GM18517 (cell line): ENCODE data around the gene EPC1.
"Not testable (repeated sequence)": the region's sequence is repeated elsewhere in the genome, so short reads cannot be mapped to it uniquely, and the experiment has no call there.

Experiments
- ATAC-seq: cut with Tn5 transposase; IDR thresholded peaks from one replicate; pipeline ENCODE4 v1.9.1; 2021; ENCODE audit warnings: mild to moderate bottlenecking, moderate library complexity; ENCODE audit not compliant: unreplicated experiment

Gene EPC1, protein sequence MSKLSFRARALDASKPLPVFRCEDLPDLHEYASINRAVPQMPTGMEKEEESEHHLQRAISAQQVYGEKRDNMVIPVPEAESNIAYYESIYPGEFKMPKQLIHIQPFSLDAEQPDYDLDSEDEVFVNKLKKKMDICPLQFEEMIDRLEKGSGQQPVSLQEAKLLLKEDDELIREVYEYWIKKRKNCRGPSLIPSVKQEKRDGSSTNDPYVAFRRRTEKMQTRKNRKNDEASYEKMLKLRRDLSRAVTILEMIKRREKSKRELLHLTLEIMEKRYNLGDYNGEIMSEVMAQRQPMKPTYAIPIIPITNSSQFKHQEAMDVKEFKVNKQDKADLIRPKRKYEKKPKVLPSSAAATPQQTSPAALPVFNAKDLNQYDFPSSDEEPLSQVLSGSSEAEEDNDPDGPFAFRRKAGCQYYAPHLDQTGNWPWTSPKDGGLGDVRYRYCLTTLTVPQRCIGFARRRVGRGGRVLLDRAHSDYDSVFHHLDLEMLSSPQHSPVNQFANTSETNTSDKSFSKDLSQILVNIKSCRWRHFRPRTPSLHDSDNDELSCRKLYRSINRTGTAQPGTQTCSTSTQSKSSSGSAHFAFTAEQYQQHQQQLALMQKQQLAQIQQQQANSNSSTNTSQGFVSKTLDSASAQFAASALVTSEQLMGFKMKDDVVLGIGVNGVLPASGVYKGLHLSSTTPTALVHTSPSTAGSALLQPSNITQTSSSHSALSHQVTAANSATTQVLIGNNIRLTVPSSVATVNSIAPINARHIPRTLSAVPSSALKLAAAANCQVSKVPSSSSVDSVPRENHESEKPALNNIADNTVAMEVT

DNA sequence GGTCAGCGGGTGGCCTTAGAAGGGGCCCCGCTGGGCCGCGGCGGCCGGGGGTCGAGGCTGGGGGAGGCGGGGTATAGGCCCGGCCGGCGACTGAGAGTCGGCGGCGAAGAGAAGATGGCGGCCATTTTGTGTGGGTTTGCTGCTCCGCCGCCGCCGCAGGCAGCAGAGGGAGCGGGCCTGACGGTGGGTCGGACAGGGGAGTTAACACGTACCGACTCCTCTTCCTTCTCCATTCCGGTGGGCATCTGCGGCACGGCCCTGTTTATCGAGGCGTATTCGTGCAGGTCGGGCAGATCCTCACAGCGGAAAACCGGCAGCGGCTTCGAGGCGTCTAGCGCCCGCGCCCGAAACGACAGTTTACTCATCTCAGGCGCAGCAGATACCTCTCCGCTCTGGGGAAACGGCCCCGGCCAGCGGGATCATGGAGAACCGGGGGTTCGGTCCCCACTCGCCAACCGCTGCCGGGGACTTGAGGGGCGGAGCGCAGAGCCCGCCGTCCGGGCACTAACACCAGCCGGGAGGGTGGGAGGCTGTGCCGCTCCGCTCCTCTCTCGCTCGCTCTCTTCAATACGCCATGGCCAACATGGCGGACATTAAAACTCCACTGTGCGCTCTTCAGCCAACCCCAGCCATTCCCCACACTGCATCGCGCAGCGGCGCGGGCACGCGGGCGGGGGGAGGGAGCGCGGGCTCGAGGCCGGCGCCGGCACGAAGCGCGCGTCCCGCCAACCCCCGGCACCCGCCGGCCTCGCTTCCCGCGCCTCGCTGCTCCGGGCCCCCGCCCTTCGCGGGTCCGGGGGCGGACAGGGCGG, at the start of gene EPC1:
Gene EPC1 (minus strand): TSS at position 608 of the 812 bp plus-strand sequence. CDS start 243 bp downstream, at position 365.
- peak; percentile 78 for ATAC-seq

DNA sequence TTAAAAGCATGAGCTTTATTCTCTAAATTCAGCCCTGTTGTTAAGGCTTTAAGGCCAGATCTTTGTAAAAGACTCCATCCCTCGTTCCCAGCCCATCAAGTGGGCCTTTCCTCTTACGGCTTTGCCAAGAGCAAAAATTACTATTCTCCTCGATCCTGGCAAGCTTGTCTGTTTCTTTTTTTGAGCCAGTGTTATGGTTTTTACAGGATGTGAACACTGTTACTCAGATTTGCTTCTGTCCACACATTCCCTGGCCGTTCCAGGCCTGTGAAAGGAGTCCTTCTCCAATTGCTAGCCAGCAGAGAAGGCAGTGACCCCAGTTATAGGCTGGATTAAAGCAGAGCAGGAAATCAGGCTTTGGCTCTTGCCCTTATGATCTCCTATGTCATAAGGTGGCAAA, 47.0 kb upstream of the EPC1 start:
- ATAC-seq, result no peak

DNA sequence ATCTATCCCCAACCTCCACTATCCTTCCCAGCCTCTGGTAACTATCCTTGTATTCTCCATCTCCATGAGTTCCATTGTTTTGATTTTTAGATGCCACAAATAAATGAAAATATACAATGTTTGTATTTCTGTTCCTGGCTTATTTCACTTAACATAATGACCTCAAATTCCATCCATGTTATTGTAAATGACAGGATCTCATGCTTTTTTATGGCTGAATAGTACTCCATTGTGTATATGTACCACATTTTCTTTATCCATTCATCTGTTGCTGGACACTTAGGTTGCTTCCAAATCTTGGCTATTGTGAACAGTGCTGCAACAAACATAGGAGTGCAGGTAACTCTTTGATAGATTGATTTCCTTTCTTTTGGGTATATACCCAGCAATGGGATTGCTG, 45.3 kb upstream of the EPC1 start:
- ATAC-seq, result not testable (repeated sequence)

DNA sequence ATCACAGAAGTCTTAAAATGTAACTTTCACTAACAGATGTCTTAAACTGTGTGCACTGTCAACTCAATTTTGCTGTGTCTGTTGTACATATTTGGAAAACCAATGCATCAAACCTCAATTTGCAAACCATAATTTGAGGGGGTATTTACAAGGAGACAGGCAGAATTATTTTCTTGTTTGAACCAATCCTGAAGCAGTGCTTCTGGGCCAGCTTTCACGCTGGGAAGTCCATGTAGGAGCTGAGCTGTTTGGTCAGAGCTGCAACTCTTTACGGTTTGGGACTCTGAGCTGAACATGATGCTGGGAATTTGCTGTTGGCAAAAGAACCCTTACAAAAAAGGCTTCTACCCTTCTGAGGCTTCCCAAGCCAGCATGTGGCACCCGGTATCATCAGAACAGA, 43.2 kb upstream of the EPC1 start:
- no peak for ATAC-seq

DNA sequence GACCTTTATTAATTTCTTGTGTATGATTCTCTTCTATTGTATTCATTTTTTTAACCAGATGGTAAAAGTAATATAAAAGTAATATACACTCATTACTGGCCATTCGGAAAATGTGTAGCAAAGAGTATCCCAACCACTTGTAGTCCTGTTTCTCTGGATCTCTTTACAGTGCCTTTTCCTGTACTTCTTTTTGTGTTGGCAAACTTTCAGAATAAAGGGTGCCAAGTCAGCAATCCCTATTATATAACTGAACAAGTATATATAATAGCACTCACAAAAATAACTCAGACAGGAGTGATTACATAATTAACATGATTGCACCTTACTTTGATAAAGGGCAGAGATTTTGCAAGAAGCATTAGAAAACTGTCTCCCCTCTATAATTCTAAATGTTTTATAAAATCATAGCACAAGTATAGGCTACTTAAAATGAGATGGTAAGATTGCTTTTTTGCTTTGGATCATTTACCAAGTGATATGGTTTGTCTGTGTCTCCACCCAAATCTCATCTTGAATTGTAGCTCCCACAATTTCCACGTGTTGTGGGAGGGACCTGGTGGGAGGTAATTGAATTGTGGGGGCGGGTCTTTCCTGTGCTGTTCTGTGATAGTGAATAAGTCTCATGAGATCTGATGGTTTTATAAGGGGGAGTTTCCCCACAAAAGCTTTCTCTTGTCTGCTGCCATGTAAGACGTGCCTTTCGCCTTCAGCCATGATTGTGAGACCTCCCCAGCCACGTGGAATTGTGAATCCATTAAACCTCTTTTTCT, 41.5 kb upstream of the EPC1 start:
- ATAC-seq, result no peak

GRCh38 chr10:32386623-32387260, 39.8 kb upstream of the EPC1 start:
- ATAC-seq, result no peak

DNA sequence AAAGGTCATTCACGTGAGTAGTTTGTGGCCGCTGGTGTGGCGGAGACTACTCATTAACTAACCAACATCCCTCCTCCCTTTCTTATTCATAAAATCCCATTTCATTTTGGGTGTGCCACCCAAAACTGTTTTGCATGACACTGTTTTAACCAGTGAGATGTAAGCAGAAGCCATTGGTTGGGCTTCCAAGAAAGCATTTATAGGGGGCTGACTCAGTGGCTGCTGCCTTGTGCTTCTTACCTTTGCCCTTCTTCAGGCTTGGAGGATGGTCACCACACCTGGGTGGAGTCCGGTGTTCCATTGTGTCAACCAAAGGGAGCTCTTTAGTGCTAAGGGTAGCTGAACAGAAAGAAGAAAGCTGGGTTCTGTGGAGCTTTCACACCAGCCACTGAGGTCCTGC, 37.2 kb upstream of the EPC1 start:
- no peak for ATAC-seq

- ATAC-seq, result no peak
These were observed 34.2 kb upstream of the EPC1 start for GRCh38 chr10:32381165-32381564.

DNA sequence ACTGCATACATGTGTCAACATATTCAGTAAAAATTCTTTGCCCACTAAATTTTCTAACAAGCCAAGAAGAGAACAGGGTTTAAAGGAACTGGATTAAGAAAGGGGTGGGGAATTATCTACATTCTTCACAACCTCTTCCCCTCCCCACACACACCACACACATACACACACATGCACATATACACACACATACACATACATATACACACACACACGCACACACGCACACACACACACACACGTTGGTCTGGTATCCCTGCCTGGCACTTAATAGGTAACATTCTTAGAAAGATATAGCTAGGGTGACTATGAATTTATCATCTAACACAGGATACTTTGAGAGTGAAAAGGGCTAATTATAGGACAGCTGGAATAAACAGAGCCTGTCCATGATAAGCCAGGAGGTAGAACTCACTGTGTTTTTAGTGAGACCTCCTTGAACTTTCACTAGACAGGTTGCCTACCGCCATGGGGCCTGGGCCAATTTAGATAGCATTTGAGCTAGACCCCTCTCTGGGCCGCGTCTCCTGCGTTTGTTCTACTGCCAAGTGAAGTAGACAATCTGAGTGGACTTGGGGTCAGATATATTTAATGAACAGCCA, 33.1 kb upstream of the EPC1 start:
- ATAC-seq, result no peak

DNA sequence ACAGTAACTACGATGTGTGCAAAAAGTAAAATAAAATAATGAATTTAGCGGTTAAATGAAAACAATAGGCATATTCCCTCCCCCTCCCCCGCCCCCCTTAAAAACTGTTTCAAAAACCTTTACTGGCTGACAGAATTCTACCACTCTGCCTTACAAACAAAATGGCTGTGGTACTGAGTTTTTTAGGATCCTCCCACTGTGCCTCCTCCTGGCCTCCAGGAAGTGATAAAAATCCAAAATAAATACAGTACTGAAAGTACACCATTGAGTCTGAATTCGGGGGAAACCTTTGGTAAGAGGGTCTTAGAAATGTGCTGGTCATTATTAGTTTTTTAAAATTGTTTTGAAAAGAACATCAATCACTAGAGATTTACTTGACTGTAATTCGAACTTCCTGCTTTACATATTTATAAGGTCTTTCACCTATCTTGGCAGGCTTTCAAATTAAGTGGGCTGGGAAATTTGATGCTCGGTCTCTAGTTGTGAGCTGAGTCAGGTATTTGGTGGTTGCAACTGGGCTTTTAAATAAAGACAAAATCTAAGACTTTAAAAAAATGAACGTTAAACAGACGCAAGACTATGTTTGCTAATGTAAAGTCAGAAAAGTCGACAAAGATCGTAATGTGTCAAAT, 32.5 kb upstream of the EPC1 start:
- ATAC-seq, result no peak

DNA sequence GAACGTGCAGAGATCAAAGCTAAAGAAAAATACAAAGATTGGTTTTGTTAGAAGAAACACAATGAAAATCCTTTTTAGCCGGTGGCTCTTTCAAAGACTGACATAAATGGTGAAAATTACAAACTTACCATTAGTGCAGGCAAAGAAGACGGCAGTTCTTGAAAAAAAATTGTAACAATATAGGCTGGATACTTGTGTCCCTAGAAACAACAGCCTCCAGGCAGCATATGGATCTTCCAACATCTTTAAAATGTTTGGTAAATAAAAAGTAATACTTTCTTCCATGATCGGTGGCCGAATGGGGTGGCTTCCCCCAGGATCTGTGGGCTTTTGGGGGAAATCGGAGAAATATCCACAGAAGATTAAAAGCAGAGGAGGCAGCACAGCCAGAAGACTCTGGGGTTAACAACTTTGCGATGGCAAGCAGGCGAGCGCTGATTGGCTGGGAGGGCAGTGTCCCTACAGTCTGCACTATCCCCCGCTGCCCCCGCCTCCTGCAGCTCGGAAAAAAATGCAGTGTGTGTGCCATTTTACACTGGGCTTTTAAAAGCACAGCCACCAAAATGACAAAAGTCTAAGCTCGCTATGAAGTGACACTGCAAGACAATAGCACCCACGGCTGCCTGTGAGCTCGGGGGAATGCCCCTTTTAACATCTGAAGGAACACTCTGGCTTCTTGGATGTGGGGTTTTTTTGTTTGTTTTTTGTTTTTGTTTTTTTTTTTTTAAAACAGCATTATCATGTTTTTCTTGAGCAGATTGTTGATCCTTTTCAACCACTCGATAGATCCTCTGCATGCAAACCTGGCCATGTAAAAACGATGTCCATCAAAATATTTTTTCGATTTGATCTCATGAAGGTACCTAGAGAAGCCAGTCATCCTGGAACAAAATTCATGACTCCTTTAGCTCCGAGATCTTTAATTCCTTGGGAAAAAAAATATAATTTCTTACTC, 31.7 kb upstream of the EPC1 start:
- peak; percentile 89 for ATAC-seq

- peak; percentile 51 for ATAC-seq
These were observed 30.7 kb upstream of the EPC1 start for GRCh38 chr10:32377458-32378259.

GRCh38 chr10:32376771-32377170, 29.8 kb upstream of the EPC1 start:
- ATAC-seq, result no peak

DNA sequence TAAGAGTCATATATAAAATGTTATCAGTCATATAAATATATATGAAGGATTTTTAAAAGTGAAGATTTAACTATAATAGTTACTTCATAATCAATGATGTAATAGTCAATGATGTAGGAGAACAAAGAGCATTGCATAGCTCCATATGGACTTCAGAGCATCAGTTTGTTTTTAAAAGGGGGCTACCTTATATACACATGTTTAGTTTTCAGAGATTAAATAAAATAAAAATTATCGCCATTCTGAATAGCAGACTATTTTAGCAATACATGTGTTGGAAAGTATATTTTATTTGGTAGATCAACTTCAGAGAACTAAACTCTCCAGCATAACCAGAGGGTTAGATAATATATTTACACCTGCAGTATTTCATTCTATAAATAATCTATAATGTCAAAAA, 29.1 kb upstream of the EPC1 start:
- no peak for ATAC-seq

DNA sequence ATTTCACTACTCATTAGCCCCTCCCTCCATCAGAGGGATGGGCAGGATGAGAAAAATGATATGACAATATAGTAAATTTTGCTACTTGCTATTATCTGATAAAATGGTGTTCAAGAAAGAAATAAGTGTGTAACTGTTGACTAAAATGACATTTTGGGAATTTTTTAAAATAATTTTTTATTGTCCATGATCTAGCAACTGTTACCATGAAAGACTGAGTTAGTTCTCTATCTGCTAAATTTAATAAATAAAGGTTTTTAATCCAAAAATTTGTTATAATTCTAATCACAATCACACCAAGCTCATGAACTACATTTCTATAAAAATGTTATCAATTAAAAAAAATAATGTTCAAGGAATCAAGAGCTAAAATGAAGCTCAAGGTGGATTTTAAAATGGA, 28.7 kb upstream of the EPC1 start:
- ATAC-seq, result no peak

- no peak for ATAC-seq
These were observed 27.6 kb upstream of the EPC1 start for GRCh38 chr10:32374605-32375004.

DNA sequence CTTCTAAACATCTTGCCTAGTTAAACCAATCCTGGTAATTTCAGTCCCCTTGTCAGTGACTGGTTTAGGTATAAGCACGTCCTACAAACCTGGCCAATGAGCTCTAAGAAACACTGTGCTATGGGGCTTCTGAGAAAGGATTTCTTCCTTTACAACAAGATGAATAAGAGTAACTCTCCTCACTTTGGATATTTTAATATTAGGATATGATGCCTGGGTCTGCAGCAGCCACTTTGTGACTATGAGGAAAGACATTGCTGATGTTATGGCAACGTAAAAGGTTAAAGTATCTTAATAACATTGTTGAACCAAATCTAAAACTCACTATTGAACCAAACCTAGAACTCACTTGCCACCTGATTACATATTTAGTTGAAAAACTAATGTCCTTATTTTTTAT, 26.5 kb upstream of the EPC1 start:
- ATAC-seq, result no peak
